HG02623 (cell line): Measurements from ENCODE around the gene TRPM1.
"Not testable (repeated sequence)": the region's sequence is repeated elsewhere in the genome, so short reads cannot be mapped to it uniquely, and the experiment has no call there.

ENCODE experiments used
- ATAC-seq: cut with Tn5 transposase; IDR thresholded peaks from one replicate; pipeline ENCODE4 v1.9.1; 2021; ENCODE audit warnings: moderate library complexity; ENCODE audit not compliant: unreplicated experiment

The TRPM1 gene

DNA sequence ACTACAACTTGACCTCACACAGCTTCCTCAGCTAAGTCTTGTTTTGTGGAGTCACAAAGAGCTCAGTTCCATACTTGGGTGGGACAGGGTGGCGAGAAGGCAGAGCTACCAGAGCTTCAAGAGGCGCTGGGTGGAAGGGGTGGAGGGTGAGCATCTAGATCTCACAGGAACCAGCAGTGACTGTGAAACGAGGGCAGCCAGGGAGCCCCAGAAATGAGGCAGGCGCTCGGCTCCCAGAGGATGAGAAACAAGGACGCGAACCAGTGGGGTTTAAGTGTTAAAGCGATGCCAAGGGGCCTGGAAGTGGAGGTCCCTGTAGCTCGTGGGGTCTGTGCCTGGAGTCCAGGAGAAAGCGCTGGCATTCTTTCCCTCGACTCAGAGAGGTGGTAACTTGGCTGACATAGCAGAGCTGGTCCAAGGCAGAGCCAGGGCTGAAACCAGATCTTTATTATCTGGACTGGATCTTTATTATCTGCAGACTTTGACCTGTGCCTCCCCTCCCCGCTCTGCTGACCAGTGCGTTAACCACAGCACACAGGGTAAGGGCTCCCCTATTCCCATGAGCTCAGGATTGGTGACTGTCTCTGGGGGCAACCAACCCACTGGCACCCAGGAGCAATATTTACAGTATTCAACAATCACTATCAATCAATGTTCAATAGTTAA is 26.2 kb upstream of the TRPM1 start:
- ATAC-seq = no peak

DNA sequence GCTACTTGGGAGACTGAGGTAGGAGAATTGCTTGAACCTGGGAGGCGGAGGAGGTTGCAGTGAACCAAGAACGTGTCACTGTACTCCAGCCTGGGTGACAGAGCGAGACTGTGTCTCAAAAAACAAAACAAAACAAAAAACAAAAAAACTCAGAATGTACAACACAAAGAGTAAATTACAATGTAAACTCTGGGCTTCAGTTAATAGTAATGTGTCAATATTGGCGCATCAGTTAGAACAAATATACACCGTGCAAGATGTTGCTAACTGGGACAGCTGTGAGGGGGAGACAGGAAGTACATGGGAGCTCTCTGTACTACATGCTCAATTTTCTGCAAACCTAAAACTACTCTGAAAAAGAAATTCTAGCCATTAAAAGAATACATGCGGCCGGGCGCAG is 23.5 kb upstream of the TRPM1 start:
- ATAC-seq = no peak

DNA sequence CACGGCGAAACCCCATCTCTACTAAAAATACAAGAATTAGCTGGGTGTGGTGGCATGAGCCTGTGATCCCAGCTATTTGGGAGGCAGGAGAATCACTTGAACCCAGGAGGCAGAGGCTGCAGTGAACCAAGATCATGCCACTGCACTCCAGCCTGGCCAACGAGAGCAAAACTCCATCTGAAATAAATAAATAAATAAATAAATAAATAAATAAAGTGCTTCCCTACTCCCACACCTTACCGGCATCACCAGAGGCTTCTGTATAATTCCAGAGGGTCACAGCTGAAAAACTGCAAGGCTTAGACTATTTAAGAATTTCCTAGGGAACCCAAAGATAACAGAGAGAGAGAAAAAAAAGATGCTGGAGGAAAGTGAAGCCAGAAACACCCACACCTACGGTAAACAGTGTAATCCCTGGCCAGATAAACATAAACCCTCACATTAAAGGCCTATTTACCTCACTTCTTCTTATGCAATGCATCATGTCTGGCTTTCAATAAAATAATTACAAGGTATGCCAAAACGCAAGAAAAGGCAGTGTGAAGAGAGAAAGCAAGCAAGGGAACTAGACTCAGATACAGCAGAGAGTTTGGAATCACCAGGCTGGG is 15.0 kb upstream of the TRPM1 start:
- no peak for ATAC-seq

DNA sequence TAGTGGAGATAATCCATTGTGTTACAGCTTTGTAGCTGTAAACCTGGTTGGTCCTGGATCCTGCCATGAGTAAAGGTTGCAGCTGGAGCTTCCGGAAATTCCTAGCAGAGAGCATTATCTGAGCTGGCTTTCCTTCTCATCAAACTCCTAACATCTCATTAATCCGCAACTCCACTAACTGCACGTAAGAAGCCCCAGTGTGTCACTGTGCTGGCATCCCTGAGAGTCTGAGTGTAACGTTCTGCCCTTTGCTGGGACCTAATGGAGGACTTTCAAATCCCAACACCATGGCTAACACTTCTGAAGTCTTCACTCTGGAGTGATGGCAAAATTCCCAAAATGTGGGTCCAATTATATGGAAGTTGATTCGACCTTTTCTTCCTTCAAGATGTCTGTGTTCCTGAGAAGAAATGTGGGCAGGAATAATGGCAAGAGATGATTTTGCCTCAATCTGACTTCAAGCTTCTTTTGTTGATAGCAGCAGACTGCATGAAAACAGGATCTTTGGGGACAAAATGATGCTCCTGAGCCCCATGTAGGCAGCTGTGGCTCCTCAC is 9.6 kb upstream of the TRPM1 start:
- no peak for ATAC-seq

DNA sequence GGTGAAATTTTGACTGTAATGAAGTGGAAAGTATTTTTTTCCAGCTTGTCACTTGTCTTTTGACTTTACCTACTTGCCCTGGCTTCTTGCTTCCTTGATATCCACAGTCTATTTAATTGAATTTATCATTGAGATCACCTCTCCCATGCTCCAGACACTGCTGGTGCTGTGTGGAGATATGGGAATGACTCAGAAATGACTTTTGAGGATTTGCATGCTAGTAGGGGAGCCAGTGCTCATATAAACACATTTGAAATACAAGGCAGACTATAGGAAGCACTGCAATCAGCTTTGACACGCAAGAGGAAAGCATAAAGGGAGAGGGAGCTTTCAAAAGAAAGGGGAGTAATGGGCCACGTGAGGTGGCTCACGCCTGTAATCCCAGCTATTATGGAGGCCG is 7.3 kb upstream of the TRPM1 start:
- ATAC-seq = no peak

DNA sequence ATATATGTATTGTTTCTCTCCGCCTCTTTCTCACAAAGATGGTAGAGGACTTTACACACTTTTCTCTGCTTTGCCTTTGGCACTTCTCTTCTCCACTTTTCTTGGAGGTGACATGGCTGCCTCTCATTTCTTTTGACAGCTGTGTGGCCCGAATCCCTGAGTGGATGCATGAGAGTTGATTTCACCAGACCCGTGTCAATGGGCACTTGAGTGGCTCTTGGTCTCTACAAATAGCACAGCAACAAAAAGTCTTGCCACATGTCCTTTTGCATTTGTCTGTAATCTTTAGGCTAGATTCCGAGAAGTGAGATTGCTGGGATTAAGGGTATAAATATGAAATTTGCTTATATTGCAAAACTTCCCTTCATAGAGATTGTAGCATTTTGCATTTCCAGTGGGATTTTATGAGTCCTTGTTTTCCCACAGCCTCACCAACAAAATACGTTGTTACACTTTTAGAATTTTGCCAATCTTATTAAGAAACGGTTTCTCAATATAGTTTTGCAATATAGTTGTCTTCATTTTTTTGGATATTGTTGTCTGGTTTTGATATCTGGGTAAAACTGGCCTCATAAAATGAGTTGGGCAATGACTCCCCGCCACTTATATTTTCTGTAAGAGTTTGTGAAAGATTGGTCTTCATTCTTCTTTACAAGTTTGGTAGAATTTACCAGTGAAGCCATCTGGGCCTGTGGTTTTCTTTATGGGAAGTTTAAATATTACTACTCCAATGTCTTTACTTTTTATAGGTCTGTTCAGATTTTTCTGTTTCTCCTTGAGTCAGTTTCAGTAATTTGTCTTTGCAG is 5.2 kb upstream of the TRPM1 start:
- ATAC-seq = no peak

DNA sequence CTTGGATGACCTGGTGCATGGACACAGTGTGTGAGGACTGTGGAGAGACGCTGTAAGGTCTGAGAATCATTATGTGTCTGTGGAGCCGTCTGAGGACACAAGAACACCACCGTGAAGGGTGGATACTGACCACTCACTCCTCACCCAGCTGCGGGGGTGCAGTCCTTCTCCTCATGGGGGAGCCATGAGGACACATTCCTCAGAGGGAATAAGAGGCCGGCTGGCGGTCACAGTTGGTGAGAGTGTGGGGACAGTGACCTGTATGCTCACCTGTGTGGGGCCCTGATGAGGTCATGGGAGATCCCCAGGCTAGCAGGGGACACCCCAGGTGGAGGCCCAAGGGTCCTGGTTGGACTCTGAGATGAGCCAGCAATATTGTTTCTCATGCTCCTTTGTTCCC is 2.5 kb upstream of the TRPM1 start:
- no peak for ATAC-seq

DNA sequence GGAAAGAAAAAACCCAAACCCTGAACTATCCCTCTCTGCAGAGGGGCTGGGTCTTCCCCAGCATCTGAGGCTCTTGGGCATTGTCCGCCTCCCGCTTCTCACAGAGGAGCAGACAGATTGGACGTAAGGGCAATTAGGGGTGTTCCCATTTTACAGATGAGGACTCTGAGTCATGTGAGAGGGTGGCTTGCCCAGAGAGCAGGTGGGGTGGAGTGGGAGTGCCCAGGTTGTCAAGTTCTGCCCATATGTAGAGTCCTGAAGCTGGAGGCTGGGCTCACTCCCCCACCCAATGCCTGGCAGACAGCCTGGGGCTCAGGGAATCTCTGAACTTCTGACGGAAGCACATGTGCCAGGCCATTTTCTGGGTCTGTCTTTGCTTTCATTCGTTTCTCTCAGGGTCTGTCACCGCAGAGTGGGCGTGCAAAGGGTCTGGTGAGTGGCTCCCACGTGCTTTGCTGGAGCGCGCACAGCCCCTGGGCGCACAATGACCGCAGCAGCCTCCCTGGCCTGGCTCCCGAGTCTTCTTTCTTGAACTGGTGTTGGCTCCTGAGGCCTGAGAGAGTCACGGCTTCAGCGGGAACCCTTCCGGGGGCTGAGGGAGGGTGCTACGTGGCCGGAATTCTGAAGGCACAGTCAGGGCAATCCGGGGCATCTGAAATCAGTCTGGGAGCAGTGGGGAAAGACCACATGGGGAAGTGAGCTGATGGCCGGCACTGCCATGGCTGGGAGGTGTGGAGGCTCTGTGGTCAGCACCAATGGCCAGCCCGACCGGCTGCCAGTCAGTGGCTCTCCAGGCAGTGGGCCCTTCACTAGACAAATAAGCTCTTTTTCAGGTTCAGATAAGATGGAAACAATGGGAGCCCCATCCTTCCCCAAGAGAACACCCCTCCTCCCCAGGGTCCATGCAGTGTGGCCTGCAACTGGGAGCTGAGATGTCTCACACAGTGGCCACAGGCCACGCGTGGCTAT is 1.1 kb upstream of the TRPM1 start:
- ATAC-seq = no peak

DNA sequence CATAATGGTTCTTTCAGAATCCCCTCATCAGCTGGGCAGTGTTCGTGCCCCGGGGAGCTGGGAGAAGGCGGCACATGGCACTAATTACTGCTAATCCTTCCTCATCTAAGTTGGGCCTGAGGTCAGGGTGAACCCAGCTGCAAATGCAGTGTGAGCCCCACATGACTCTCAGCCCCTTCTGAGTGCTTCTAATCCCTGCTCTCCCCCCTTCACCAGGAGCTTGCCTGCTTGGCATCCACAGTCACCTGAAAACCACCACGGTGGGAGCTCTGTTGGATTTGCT is 455 bp upstream of the TRPM1 start:
- no peak for ATAC-seq

DNA sequence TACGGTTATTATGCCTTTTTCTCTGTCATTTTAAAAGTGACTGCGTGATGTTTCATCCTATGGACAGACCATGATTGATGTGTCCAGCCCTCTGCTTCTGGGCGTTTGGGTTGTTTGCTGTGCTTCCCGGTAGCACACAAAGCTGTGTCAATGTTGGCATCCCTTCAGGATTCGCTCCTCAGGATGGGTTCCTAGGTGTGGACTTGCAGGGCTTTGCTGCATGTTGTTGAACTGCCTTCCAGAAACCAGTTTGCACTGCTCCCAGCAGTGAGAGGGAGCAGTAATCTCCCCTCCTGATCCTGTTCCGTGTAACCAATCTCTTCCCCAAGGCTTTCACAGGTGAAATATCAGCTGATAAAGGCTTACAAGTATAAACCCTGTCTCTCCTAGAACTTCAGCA is 787 bp downstream of the TRPM1 start:
- no peak for ATAC-seq

DNA sequence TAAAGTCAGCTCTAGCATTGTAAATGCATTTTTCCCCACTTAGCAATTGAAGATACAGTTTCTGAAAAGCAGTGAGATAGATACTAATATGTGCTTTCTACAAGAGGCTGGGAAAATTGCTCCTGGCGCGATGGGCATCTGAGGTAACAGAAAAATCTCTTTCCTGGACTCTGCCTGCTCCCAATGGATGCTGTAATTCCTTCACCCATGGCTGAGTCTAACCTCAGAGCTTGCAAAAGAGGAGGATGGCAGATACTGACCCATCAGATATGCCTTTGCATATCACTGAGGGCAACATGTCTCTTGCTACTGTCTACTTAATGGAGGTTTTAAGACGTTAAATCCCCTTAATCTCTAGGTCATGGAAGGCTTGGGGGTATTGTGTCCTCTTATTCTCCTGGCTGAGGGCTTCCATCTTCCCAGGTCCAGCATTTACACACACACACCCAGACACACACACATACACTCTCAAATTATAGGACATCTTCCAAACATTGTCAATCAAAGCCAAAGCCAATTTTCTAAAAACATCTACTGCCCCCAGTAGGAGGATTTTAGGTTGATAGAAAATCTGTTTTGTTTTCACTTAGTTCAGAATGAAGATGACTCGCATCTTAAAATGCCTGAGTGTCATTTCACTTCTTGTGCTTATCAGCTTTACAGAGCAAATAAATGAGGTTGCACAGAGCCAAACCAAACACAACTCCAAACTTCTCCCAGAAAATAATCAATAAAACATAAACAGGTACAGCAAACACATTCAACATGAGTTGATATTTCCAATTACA is 2.4 kb downstream of the TRPM1 start:
- ATAC-seq = no peak

DNA sequence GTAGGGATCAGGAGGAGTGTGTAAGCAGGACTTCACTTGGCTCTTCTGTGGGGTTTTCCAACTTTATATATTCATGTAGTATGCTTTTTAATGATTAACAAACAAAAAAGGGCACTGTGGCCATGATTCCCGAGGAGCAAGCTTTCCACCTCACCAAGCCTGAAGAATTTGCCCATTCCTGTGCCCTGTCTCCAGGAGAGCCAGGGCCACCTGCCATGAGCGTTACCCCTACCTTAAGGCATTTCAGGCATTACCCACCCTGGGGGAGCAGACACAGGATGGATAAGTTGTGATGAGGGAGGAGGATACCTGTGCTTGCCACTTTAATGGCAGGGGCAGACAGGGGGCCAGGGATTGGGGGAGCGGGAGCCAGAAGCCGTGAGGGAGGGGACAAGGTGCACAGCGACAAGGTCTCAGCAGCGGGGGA is 3.0 kb downstream of the TRPM1 start:
- no peak for ATAC-seq

DNA sequence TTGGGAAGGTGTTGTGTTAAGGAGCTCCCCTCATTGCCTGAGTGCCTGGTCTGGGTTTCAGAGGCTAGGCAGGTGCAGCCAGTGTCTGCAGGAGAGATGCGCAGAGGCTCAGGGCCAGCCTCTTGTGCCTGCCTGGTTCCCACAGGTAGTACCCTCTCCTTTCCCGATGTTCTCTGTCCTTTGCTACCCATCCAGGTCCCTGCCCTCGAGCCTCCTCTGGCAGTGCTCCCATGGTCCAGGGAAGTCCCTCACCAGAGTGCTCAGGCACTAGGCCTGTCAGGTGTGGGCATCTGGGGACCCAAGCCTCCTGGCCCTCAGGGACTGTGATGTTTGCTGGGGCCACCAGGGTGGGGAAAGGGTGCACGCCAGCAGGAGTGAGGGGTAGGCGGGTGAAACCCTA is 5.0 kb downstream of the TRPM1 start:
- ATAC-seq = no peak

DNA sequence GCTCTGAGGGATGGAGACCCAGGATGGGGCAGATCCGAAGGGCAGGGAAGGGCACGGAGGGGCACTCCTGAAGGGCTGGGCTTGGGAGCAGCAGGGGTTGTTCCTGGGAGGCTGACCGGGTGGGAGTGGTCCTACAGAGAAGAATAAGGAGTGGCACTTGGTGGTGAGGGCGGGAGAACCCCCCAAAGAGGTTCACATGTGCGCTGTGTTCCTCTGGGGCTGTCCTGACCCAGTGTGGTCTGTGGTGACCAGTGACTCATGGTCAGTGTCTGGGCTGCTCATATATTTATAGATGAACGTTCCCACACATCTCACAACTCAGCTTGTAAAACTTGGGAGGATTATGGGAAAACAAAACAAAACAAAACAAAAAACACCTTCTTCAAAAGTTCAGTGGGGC is 10.0 kb downstream of the TRPM1 start:
- no peak for ATAC-seq

DNA sequence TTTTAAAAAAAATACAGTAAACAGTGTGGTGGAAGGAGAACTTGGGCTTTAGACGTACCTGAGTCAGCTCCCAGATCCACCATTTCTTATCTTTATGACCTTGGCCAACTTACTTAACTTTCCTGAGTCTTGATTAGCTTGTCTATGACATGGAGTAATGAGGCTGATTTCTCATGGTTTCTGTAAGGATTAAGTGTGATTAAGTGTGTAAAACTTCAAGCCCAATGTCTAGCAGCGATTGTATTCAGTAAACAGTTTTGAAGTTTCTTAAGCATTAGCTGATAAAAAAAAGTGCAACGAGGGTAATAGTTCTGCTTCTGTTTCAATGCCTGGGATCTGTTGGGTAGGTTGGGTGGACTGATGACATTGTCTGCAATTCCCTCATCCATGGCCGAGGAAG is 10.8 kb downstream of the TRPM1 start:
- no peak for ATAC-seq

DNA sequence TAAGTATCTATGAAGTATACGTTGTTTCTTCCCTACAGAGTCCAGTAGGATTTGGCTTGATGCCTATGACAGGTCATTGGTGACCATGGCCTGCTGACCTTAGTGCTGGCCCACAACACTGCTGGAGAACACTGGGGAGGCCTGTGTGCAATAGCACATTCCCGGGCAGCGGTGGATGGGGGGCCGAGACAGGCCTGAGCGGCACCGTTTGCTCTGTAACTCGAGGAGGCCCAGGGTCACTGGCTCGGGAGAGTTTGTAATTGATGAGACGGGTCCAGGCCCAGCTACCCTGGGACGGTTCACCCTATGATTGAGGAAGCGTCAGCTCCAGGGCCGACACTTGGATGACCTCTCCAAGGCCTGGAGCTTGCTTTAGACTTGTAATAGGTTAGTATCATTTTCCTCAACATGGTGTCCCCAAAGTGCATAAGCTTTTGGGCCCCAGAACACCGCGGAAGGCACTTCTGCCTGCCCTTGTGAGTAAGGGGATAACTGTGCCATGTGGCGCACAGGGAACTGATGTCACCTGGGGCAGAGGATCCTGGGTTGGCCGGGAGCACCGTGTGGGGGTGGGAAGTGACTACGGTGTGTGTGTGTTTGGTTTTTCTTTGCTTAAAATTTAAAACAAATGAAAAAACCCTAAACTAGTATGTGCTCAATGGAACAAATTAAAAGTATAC is 12.0 kb downstream of the TRPM1 start:
- no peak for ATAC-seq

DNA sequence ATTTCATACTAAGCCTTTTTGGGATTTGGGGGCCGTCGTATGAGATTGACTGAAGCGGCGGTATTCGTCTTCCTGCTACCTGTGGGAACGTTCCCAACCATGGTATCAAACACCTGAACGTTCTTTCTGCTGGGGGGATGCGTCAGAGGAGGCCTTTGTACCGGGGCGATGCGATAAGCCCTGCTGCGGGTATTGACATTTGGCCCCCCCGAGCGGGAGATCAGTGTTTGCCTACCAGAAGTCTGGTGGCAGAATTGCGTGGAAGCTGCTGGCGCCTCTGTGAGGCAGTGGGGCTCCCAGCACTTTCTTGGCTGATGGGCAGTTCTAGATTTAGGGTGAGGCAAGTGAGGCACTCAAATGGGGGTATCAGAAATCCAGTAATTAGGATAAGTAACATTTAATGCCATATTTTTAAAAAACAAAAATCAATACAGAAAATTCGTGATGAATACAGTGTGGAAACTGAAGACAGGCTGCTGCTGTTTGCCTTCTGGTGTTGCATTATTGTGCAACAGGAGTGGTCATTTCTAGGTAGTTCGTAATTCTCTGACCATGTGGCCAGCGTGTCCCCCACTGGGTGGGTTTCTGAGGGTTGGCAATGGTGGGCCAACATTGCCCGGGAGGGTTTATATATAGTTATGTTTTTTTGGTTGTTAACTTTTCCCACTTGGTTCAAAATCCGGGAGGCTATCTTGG is 12.7 kb downstream of the TRPM1 start:
- ATAC-seq = no peak

DNA sequence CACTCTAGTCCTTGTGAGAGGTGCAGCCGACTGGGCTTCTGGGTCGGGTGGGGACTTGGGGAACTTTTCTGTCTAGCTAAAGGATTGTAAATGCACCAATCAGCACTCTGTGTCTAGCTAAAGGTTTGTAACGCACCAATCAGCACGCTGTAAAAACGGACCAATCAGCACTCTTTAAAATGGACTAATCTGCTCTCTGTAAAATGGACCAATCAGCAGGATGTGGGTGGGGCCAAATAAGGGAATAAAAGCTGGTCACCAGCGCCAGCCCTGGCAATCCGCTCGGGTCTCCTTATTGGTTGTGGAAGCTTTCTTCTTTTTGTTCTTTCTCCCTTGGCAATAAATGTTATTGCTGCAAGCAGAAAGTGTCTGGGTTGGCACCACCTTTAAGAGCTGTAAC is 13.5 kb downstream of the TRPM1 start:
- ATAC-seq = not testable (repeated sequence)

DNA sequence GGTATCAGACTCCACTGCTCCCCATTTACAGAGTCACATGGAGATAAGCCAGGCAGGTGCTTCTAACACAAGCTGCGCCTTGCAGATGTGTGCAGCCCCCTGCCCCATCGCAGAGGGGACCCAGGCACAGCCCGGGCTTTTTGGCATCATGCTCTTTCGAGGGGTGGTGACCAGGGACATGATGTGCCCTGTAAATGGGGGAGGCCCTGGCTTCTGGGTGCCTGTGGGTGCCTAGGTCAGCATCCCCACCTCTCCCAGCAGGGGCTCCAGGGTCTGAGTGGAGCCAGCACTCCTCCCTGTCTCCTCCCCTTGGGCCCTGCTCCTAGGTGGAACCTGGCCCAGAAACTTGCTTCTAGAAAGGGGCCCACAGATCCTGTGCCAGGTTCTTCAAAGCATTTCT is 15.2 kb downstream of the TRPM1 start:
- no peak for ATAC-seq
